GM18511 (cell line): ENCODE results near the gene SLIT3.

Experiments
- ATAC-seq: cut with Tn5 transposase; IDR thresholded peaks from one replicate; pipeline ENCODE4 v1.9.1; 2021; ENCODE audit warnings: mild to moderate bottlenecking, moderate library complexity; ENCODE audit not compliant: unreplicated experiment

Gene SLIT3

GRCh38 chr5:168908207-168908606, 392.7 kb downstream of the SLIT3 start:
- no peak for ATAC-seq

GRCh38 chr5:168903061-168903460, 397.9 kb downstream of the SLIT3 start:
- no peak for ATAC-seq

- ATAC-seq = no peak
Measured at GRCh38 chr5:168899673-168900072, 401.3 kb downstream of the SLIT3 start.

DNA sequence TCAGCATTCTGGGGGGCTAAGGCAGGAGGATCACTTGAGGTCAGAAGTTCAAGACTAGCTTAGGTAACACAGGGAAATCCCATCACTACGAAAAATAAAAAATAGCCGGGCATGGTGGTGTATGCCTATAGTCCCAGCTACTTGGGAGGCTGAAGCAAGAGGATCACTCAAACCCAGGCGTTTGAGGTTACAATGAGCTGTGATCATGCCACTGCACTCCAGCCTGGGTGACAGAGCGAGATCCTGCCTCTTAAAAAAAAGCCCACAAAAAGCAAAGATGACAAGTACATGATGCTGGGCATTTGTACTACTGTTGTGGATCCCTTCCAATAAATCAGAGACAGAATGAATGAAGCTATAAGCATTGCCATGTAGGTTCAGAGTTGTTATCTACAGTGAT, 401.7 kb downstream of the SLIT3 start:
- no peak for ATAC-seq

DNA sequence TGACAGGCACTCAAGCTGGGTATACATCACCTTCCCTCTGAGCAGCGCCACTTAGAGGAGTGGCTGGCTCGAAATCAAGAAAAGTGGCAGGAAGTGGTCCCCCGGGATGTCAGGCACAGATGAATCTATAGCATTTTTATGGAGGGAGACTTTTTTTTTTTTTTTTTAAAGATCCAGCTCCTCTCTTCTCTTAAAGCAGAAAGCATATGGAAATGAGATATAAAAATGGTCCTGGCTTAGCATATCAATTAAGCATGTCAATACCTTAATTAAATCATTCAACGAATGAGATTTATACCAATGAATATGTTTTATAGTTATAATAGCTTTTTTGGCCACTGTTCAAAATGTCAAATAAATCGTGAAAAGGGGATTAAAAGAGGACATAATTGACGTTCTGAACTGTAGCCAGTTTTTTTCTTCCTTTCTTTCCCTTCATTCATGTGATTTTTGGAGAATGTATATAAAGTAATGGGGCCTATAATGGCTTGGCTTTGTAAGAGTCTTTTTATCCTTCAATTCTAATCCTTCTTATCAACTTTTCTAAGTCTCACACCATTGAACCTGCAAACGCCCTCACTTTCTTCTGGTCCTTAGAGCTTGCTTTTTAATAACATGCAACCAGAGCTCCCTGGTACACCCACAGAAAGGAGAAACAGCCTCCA, 402.6 kb downstream of the SLIT3 start:
- no peak for ATAC-seq

GRCh38 chr5:168897387-168898122, 403.4 kb downstream of the SLIT3 start:
- ATAC-seq = no peak

DNA sequence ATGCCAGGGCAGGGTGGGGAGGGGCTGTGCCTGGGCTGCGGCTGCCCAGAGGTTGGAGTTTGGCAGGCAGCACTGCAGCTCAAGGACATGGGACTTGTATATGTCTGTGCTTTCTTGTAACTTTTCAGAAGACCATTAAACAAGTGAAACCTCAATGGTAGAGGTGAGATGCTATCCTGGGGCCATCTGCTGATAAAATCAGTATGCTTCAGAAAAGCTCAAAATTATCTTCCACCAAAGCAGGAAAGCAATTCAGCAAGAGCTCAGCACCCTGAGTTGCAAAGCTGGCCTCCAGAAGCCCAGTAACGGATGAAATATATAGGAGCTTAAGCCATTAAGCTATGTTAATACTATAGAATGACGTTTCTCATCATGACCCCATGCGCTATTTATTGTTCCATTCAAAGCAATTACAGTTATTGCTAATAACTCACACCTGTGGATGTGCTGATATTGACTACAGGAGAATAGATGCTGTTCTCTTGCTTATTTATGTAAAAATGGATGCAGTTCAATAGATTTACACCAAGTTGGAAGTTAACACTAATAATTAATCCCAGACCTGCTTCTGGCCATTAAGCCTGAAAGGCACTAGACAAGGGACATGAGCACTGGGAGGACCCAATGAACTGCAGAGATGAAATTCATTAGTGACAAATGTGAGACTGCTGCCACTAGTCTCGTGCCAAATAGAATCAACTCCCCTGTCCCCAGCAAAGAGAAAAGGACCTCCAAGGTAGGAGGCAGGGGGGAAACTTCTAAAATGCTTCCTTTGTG, 405.5 kb downstream of the SLIT3 start:
- ATAC-seq = no peak

- ATAC-seq = no peak
Measured at GRCh38 chr5:168893283-168893682, 407.7 kb downstream of the SLIT3 start.

DNA sequence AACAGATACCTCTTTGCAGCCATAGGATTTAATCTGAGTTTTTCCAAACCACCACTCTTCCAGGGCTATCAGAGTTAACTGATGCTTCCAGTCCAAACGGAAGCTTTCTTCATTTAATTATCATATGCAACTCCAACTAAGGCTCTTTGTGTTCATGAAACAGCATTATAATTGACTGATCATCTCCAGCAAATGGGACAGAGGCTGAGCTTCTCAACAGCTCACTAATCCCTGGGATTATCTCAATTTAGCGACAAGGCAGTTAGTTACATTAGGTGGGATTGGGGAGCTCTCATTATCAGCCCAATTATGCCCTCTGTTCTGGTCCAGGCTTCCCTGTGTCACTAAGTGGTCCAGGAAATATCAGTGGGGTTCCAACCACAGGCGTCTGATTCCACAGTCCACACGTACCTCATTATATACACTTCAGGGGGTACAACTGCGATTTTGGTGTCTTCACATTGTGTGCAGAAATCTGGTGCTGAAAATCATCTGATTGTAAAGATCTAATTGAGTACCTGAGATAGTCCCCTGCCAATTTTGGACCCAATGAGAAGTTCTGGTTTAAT, 408.2 kb downstream of the SLIT3 start:
- ATAC-seq = no peak

GRCh38 chr5:168890816-168891812, 409.8 kb downstream of the SLIT3 start:
- no peak for ATAC-seq

- ATAC-seq = no peak
Measured at GRCh38 chr5:168889039-168889438, 411.9 kb downstream of the SLIT3 start.

DNA sequence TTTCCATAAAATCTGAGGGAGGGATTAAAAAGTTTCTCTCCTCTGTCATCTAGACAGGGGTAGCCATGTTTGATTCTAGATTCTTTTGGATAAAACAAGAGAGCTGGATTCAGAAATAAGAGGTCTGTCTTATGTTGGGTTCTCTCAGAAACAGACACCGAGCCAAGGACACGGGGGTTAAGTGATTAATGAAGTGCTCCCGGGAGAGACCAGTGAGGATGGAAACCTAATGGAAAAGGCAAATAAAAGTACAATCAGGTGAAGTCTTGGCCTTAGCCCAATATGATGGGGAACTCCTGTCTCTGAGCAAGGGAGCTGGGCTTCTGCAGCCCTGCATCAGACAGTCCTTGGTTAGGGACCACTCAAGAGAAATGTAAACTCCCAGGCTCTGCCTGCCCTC, 413.0 kb downstream of the SLIT3 start:
- ATAC-seq = no peak

- no peak for ATAC-seq
Measured at GRCh38 chr5:168886157-168886556, 414.8 kb downstream of the SLIT3 start.

GRCh38 chr5:168885324-168886120, 415.4 kb downstream of the SLIT3 start:
- ATAC-seq = no peak

DNA sequence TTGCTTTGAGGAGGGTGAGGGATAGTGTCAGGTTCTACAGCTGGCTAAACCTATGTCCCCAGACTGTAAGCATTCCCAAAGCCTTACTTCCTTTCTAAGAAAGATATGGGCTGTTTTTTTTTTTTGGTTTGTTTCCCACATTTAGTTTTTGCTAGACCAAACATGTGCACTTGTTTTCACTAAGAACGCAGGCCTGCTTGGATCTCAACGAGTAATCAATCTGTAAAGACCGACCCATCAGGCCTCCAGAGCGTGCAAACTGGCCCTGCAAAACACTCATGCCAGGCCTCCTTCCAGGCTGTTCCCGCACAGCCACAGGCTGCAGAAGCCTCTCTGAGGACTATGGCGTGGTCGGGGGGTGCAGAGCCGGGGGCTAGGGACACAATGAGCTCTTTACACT, 416.9 kb downstream of the SLIT3 start:
- ATAC-seq = no peak

- ATAC-seq = no peak
Measured at GRCh38 chr5:168883281-168883741, 417.6 kb downstream of the SLIT3 start.

- no peak for ATAC-seq
Measured at GRCh38 chr5:168882283-168882682, 418.7 kb downstream of the SLIT3 start.

DNA sequence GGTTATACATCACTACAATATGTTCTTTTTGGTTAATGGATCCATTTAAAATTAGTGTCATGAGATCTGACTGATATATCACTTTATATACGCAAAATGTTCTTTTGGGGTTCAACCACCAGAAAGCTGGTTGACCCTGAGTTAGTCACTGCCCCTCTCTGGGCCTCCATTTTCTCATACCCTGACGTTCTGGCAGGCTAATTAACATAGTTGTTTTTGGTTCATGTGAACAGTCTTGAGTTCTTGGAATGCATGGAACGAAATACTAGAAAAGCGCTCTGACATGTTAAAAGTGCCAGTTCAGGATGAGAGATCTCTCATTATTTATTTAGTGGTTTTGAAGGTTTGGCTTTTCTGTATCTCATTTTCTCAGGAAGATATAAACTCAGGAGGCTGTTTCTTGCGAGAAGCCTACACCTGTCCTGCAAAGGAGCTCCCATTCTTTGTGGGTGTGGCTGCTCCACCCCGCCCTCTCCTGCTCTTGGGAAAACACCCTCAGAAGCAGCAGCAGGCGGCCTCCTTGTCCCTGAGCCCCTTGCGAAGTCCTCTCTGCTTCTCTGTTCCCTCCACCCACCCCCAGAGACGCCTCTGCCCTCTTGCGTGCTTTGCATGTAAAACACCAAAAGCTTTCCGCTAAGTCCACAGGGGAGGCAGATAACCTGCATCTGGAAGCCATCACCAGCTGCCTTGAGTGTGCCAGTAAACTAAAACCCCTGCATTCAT, 419.4 kb downstream of the SLIT3 start:
- no peak for ATAC-seq

GRCh38 chr5:168879929-168880328, 421.0 kb downstream of the SLIT3 start:
- ATAC-seq = peak; percentile 97
